ENCODE results near the gene TXNDC17. TPM values are rescaled to one million over a fixed set of nuclear protein-coding genes. Genes with fewer than 3 reads are reported as not detected.
"Not testable (repeated sequence)": the region's sequence is repeated elsewhere in the genome, so short reads cannot be mapped to it uniquely, and the experiment has no call there.

TXNDC17 gene
- total and polyA plus RNA-seq, 9 of the 15 experiments (the other 6 are each of a cell fraction or from before 2014, with no cell fraction given) = 108 to 759 (median 179) TPM

GRCh38 chr17:6661464-6661848 lies 20.6 kb downstream of the TXNDC17 start (continued):
- TF ChIP-seq DEAF1 (CRISPR knock-in tag; IDR thresholded peaks at IDR 0.05) = no peak
- no peak for TF ChIP-seq FUS (optimal IDR thresholded peaks at IDR 0.05; ENCODE audit: low read depth, low read length)

GRCh38 chr17:6663200-6663599 lies 22.3 kb downstream of the TXNDC17 start:
- CTCF ChIA-PET (ENCODE audit: low intra/inter-chr PET ratio); H3K9me3 ChIP-seq (replicated peaks; ENCODE audit: control insufficient read depth, insufficient read depth, low read depth, low read length); H3K4me2 ChIP-seq (ENCODE audit: insufficient read depth, low read length); H3K9ac ChIP-seq (ENCODE audit: insufficient read depth in 1 of 2, low read depth in 2 of 2, low read length in 2 of 2); H4K20me1 ChIP-seq (replicated peaks; ENCODE audit: control insufficient read depth, insufficient read depth, low read length); POLR2A ChIA-PET; DNase-seq (ENCODE audit: extremely low read depth in 1 of 4, low spot score in 3 of 4); H2AFZ ChIP-seq (ENCODE audit: low read depth, low read length); H3K4me1 ChIP-seq (replicated peaks in 1 of 2; ENCODE audit: control insufficient read depth in 2 of 2, insufficient read depth in 2 of 2, low read length in 2 of 2); ATAC-seq; intact Hi-C loops (cut with micrococcal nuclease); FAIRE-seq; H3K4me3 ChIP-seq; H3K36me3 ChIP-seq (ENCODE audit: control insufficient read depth, insufficient read depth, low read length); H3K79me2 ChIP-seq (ENCODE audit: control insufficient read depth, insufficient read depth, low read length); in situ Hi-C loops (cut with MboI); H3K27ac ChIP-seq (ENCODE audit: extremely low read depth, low read depth, low read length); BruUV-seq (replicated peaks); H3K9me1 ChIP-seq (ENCODE audit: control insufficient read depth, insufficient read depth, low read length): not testable (repeated sequence)
- peaks cover 0 to 21% of the 10 kb centered on the region in 2 experiments; a peak in 3 of 5 replicates for H3K27me3 ChIP-seq (ENCODE audit: control insufficient read depth in 2 of 2, insufficient read depth in 2 of 2, low read length in 2 of 2)
- 9% methylated on average over 14 of the region's 14 CpGs for WGBS (ENCODE audit: insufficient coverage, low coverage, missing lambda C conversion rate)

Data from K562 (cell line).